Lower lobe of right lung (tissue), 2 donors: ENCODE data around the gene IGLL5. TPM values are rescaled to one million over a fixed set of nuclear protein-coding genes. Genes with fewer than 3 reads are reported as not detected.
A peak's percentile ranks its signal among the peaks of the same experiment; 100 is the strongest.

ENCODE experiments used
- ATAC-seq, 2 donors: fragments of 200-7000 bp; cut with Tn5 transposase; one replicate each; pipeline ENCODE4 v1.9.1; 2020 to 2022; ENCODE audit warnings: mild to moderate bottlenecking in 2 of 2, moderate library complexity in 2 of 2
- DNase-seq: peaks from one replicate; pipeline ENCODE4 v3.0.0-alpha.2; 2020
- H3K27ac ChIP-seq: fragments of 200-600 bp; one replicate; pipeline ENCODE4 v1.8.0; 2022
- H3K27me3 ChIP-seq: fragments of 200-600 bp; one replicate; pipeline ENCODE4 v1.8.0; 2022; ENCODE audit warnings: low read depth
- H3K36me3 ChIP-seq: fragments of 200-600 bp; one replicate; pipeline ENCODE4 v1.8.0; 2022; ENCODE audit warnings: mild to moderate bottlenecking
- H3K4me1 ChIP-seq: fragments of 200-600 bp; one replicate; pipeline ENCODE4 v1.8.0; 2022
- H3K4me3 ChIP-seq: fragments of 200-600 bp; one replicate; pipeline ENCODE4 v1.8.0; 2022; ENCODE audit warnings: mild to moderate bottlenecking
- H3K9me3 ChIP-seq: fragments of 200-600 bp; one replicate; pipeline ENCODE4 v1.8.0; 2022
- CTCF ChIP-seq: fragments of 200-600 bp; IDR thresholded peaks from one replicate; pipeline ENCODE4 v1.8.0; 2022; ENCODE audit warnings: antibody characterized with exemption, mild to moderate bottlenecking
- intact Hi-C: fragments of 100-400 bp; cut with DNase I; formaldehyde crosslinking; loops from one replicate; pipeline ENCODE4 v1.11.0; 2022
- total RNA-seq: library from RNA; stranded (reverse); fragmentation: NEBNext Ultra II Directional; extraction: Animal tissue kit (Norgen Biotek cat#: 25700); gene quantifications from one replicate; pipeline ENCODE4 v1.2.1, GENCODE V29; 2021
- donor health status: DM: no; HTN: yes; CAD: no; lungs with severe emphysema.

IGLL5 gene
- total RNA-seq, 1 donor from 2014 or later, result 11.1 TPM

- Histone ChIP-seq H3K27me3 (no peaks in the 10 kb centered on the region), H3K36me3 (no peaks in the 10 kb centered on the region), H3K27ac (no peak overlapping the region), H3K4me3 (no peak overlapping the region), H3K9me3 (peaks cover 14% of the 10 kb centered on the region), H3K4me1 (no peaks in the 10 kb centered on the region)
- DNase-seq, result no peak
- intact Hi-C loops, result no loop called here
- no peak for TF ChIP-seq CTCF
- no peak for ATAC-seq
These were observed 15.9 kb upstream of the IGLL5 start for GRCh38 chr22:22871536-22872278.

GRCh38 chr22:22872722-22873708, 14.6 kb upstream of the IGLL5 start:
- Histone ChIP-seq H3K27me3 (no peaks in the 10 kb centered on the region), H3K27ac (no peak overlapping the region), H3K9me3 (peaks cover 14% of the 10 kb centered on the region), H3K36me3 (no peaks in the 10 kb centered on the region), H3K4me1 (no peaks in the 10 kb centered on the region), H3K4me3 (no peak overlapping the region)
- TF ChIP-seq CTCF, result no peak
- intact Hi-C loops, result no loop called here
- DNase-seq, result no peak
- ATAC-seq, result no peak

GRCh38 chr22:22877523-22878210, 9.9 kb upstream of the IGLL5 start:
- ATAC-seq, result peak in 1 of 2 donors; percentile 66
- intact Hi-C loops, result no loop called here

GRCh38 chr22:22878211-22878570, 9.4 kb upstream of the IGLL5 start:
- Histone ChIP-seq H3K4me3 (no peak overlapping the region), H3K36me3 (no peaks in the 10 kb centered on the region), H3K9me3 (peaks cover 14% of the 10 kb centered on the region), H3K27me3 (peaks cover 7% of the 10 kb centered on the region), H3K27ac (no peak overlapping the region), H3K4me1 (no peaks in the 10 kb centered on the region)
- DNase-seq (no peak), ATAC-seq (no peak)
- intact Hi-C loops, result no loop called here
- no peak for TF ChIP-seq CTCF

More at GRCh38 chr22:22877523-22878210, 9.9 kb upstream of the IGLL5 start:
- Histone ChIP-seq H3K9me3 (peaks cover 14% of the 10 kb centered on the region), H3K27me3 (peaks cover 7% of the 10 kb centered on the region), H3K4me3 (no peak overlapping the region), H3K27ac (no peak overlapping the region), H3K36me3 (no peaks in the 10 kb centered on the region), H3K4me1 (no peaks in the 10 kb centered on the region)
- DNase-seq, result no peak
- peak; percentile 73 for TF ChIP-seq CTCF
